NCI-H82 (cell line): ENCODE data around the gene MRAP.

ENCODE experiments used
- DNase-seq: peaks from one replicate; lab custom pipeline; 2025; lab: John Stamatoyannopoulos, UW

Gene MRAP

DNA sequence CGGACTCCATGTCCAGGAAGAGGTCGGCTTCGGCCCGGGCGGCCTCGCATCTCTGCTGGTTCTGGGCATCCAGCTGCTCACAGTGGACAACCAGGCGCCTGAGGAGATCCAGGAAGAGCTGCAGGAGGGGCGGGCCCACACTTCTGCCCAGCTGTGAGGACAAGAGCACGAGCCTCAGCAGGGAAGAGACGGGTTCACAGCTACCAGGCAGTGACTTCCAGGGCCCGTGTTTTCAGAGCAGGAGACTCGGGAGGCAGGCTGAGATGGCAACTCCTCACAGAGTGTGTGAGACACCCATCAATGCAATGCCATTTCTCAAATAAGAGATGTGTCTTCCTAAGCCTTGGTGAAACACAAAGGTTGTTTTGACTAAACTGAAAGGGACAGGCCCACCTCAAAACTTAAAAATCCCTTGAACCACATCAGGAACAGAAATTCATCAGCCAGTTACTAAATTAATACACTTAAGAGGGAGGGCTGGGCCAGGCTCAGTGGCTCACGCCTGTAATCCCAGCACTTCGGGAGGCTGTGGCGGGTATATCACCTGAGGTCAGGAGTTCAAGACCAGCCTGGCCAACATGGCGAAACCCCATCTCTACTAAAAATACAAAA is 50.8 kb downstream of the MRAP start:
- DNase-seq: no peak

DNA sequence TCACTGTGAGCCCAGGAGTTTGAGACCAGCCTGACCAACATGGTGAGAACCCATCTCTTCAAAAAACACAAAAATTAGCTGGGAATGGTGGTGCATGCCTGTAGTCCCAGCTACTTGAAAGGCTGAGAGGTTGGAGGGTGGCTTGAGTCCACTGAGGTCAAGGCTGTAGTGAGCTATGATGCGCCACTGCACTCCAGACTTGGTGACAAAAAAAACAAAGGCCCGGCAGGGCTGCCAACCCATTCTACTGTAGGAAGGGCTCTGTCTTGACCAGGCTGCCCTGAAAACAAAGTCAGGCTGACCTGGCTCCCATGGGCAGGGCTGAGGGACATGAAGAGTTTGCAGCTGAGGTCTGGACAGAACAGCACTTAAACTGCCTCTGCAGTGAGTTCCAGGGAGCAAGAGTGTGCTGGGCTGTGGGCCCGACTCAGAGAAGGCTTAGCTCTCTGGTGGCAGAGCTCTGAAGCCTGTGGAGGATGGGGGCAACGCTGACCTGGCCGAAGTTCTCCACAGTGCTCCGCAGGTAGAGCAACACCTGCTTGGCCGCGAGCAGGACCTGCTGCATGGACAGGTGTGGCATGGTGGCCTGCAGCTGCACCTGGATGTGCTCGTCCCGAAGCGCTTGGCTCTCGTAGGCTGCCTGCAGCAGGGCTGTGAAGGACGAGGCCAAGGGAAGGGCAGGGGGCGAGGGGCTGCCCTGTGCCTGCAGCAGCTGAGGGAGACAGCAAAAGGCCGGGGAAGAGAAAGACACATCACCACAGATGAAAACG is 51.7 kb downstream of the MRAP start:
- DNase-seq: no peak

DNA sequence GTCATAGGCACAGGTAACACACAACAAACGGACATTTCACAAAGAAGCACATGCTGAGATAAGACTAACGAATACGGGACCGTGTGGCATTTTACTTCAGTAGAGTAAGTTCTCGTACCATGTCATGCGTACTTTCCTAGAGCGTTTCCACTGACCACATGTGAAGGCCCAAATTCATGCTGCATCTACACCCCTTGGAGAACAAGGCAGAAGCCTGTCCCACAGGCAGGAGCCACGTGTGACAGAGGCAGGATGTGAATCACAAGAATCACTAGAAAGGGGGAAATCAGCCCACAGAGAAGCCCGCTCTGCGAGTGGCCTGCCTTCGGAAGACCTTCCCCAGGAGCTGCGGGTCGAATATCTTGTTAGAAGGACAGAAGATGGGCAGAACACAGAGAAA is 52.3 kb downstream of the MRAP start:
- no peak for DNase-seq

DNA sequence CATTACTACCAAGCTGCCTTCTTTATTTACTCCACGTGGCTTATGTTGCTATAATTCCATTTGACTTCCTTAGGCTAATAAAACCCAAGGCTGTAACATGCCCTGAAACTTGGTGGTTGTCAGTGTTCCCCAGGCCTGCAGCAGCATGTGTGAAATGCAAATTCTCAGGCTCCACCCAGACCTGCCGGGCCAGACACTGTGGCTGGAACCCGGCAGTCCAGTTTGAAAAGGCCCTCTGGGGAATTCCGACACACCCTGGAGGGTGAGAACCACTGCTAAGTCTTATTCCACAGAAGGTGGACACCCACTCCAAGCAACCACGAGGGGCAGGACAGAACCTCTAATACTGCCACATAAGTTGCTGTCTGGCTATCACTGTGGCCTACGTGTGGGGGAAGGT is 52.8 kb downstream of the MRAP start:
- no peak for DNase-seq

DNA sequence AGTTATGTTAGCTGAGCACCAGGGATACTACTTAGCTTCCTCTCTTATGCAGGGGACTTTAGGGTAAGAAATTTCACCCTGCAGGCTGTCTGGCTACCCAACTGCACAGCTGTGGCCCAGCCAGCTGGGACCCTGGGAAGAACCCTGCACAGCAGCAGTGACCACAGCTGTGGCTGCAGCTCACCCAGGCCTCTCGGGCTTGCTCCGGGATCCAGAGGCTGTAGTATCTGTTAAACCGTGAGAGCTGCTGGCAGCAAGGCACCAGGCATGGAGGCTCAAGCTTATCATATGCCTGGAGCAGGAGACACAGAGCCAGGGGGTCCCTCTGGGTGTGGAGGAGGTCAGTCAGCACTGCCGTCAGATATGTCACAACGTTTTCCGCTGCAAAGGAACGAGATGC is 53.9 kb downstream of the MRAP start:
- no peak for DNase-seq

GRCh38 chr21:32353002-32353711 is 54.5 kb downstream of the MRAP start:
- no peak for DNase-seq

GRCh38 chr21:32356874-32357395 is 58.3 kb downstream of the MRAP start:
- no peak for DNase-seq

- peak; percentile 17 for DNase-seq
Observed at GRCh38 chr21:32359719-32360260, 61.1 kb downstream of the MRAP start.

DNA sequence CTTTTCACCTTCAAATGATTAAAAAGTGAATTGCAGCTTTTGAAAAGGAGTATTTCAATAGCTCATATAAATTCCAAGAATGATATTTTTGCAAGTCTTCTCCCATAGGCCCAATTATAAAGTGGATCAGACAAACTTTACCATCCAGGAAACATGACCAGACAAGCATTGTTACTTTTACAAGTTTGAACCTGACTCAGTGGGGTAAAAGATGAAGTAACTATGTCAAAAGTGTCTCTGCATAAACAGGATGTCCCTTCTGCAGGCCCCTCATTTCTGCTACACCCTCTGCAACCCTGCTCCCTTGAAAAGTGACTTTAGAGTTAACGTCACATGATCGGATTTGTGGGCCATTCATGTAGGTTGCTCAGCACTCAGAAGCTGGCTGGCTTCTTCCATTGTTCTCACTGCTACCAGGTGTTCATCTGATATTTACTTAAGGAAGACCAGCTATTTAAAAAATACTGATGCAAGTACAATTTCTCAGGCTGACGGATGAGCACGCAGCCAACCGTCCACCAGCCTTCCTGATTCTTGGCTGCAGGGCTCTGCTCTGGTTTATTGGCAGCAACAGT is 61.8 kb downstream of the MRAP start:
- no peak for DNase-seq
